ENCODE data around the gene MRPS23.

GRCh38 chr17:57808882-57809281 is 41.0 kb downstream of the MRPS23 start:
- TF ChIP-seq POLR2A (IDR thresholded peaks at IDR 0.05; ENCODE audit: low read depth, low read length) (no peak), TAF1 (IDR thresholded peaks at IDR 0.05; ENCODE audit: borderline replicate concordance, low read depth, low read length) (no peak)
